ENCODE measurements around the gene KRTAP5-4. TPM values are rescaled to one million over a fixed set of nuclear protein-coding genes. Genes with fewer than 3 reads are reported as not detected.

The KRTAP5-4 gene
- total RNA-seq, 1 donor: not detected

- H3K4me1 ChIP-seq (ENCODE audit: insufficient read depth, low read length): no peaks in the 10 kb centered on the region
- H3K27ac ChIP-seq (ENCODE audit: low read depth, low read length): no peak overlapping the region
- H2AFZ ChIP-seq (ENCODE audit: low read length): no peak overlapping the region
- peak; percentile 27 for DNase-seq (ENCODE audit: insufficient read length, low spot score, missing footprints)
- TF ChIP-seq CTCF (IDR thresholded peaks at IDR 0.05; ENCODE audit: extremely low read depth, low read depth, low read length): no peak
- H3K36me3 ChIP-seq (ENCODE audit: insufficient read depth, low read length): no peaks in the 10 kb centered on the region
- peaks cover 10% of the 10 kb centered on the region for H3K27me3 ChIP-seq (ENCODE audit: insufficient read depth, low read length)
- no peak overlapping the region for H3K4me3 ChIP-seq (ENCODE audit: insufficient read depth, low read length)
- H3K79me2 ChIP-seq (ENCODE audit: insufficient read depth, low read length): no peaks in the 10 kb centered on the region
- H4K20me1 ChIP-seq (ENCODE audit: insufficient read depth, low read length): no peaks in the 10 kb centered on the region
- H3K4me2 ChIP-seq (ENCODE audit: insufficient read depth, low read length): no peak overlapping the region
- no peaks in the 10 kb centered on the region for H3K9me3 ChIP-seq (ENCODE audit: low read depth, low read length)
Measured at GRCh38 chr11:1639666-1640065, 17.7 kb upstream of the KRTAP5-4 start.

GRCh38 chr11:1639102-1639620 is 17.2 kb upstream of the KRTAP5-4 start:
- Histone ChIP-seq H3K4me2 (ENCODE audit: insufficient read depth, low read length) (no peak overlapping the region), H3K9me3 (ENCODE audit: low read depth, low read length) (no peaks in the 10 kb centered on the region), H3K36me3 (ENCODE audit: insufficient read depth, low read length) (no peaks in the 10 kb centered on the region), H3K4me3 (ENCODE audit: insufficient read depth, low read length) (no peak overlapping the region), H3K4me1 (ENCODE audit: insufficient read depth, low read length) (no peaks in the 10 kb centered on the region), H3K79me2 (ENCODE audit: insufficient read depth, low read length) (no peaks in the 10 kb centered on the region), H2AFZ (ENCODE audit: low read length) (no peak overlapping the region), H3K27ac (ENCODE audit: low read depth, low read length) (no peak overlapping the region), H4K20me1 (ENCODE audit: insufficient read depth, low read length) (no peaks in the 10 kb centered on the region), H3K27me3 (ENCODE audit: insufficient read depth, low read length) (peaks cover 10% of the 10 kb centered on the region)
- DNase-seq (ENCODE audit: insufficient read length, low spot score, missing footprints): no peak
- no peak for TF ChIP-seq CTCF (IDR thresholded peaks at IDR 0.05; ENCODE audit: extremely low read depth, low read depth, low read length)

- Histone ChIP-seq H3K9me3 (ENCODE audit: low read depth, low read length) (no peaks in the 10 kb centered on the region), H3K27ac (ENCODE audit: low read depth, low read length) (no peak overlapping the region), H3K36me3 (ENCODE audit: insufficient read depth, low read length) (no peaks in the 10 kb centered on the region), H3K27me3 (ENCODE audit: insufficient read depth, low read length) (peaks cover 10% of the 10 kb centered on the region), H4K20me1 (ENCODE audit: insufficient read depth, low read length) (no peaks in the 10 kb centered on the region), H3K4me3 (ENCODE audit: insufficient read depth, low read length) (no peak overlapping the region), H3K4me1 (ENCODE audit: insufficient read depth, low read length) (no peaks in the 10 kb centered on the region), H3K79me2 (ENCODE audit: insufficient read depth, low read length) (no peaks in the 10 kb centered on the region), H3K4me2 (ENCODE audit: insufficient read depth, low read length) (no peak overlapping the region), H2AFZ (ENCODE audit: low read length) (no peak overlapping the region)
- DNase-seq (ENCODE audit: insufficient read length, low spot score, missing footprints): peak; percentile 71
- TF ChIP-seq CTCF (IDR thresholded peaks at IDR 0.05; ENCODE audit: extremely low read depth, low read depth, low read length): no peak
Measured at GRCh38 chr11:1638344-1638743, 16.4 kb upstream of the KRTAP5-4 start.

GRCh38 chr11:1637628-1638027 is 15.7 kb upstream of the KRTAP5-4 start:
- H3K27me3 ChIP-seq (ENCODE audit: insufficient read depth, low read length): peaks cover 10% of the 10 kb centered on the region
- no peaks in the 10 kb centered on the region for H3K4me1 ChIP-seq (ENCODE audit: insufficient read depth, low read length)
- H2AFZ ChIP-seq (ENCODE audit: low read length): no peak overlapping the region
- no peak overlapping the region for H3K27ac ChIP-seq (ENCODE audit: low read depth, low read length)
- no peak overlapping the region for H3K4me3 ChIP-seq (ENCODE audit: insufficient read depth, low read length)
- H4K20me1 ChIP-seq (ENCODE audit: insufficient read depth, low read length): no peaks in the 10 kb centered on the region
- H3K36me3 ChIP-seq (ENCODE audit: insufficient read depth, low read length): no peaks in the 10 kb centered on the region
- H3K4me2 ChIP-seq (ENCODE audit: insufficient read depth, low read length): no peak overlapping the region
- no peaks in the 10 kb centered on the region for H3K9me3 ChIP-seq (ENCODE audit: low read depth, low read length)
- TF ChIP-seq CTCF (IDR thresholded peaks at IDR 0.05; ENCODE audit: extremely low read depth, low read depth, low read length): no peak
- no peak for DNase-seq (ENCODE audit: insufficient read length, low spot score, missing footprints)
- no peaks in the 10 kb centered on the region for H3K79me2 ChIP-seq (ENCODE audit: insufficient read depth, low read length)

Data from osteoblast (primary cell).